ENCODE results near the gene PSME3IP1.

GRCh38 chr16:57184113-57184512 is 1.7 kb downstream of the PSME3IP1 start:
- TF ChIP-seq CTCF (IDR thresholded peaks at IDR 0.05; ENCODE audit: poor library complexity) (no peak), EZH2 (IDR thresholded peaks at IDR 0.05; ENCODE audit: borderline replicate concordance) (no peak)
